Stimulated activated CD4-positive, alpha-beta T cell treated with anti-CD3 and anti-CD28 coated beads, TNF-alpha, amount 100 ng/mL, for 48 hours (primary cell): ENCODE results near the gene KCNK10.

Experiments
- DNase-seq, 3 donors: peaks; one replicate each; pipeline ENCODE4 v3.0.0-alpha.2; 2020; ENCODE audit warnings: low read depth in 3 of 3

KCNK10 gene

DNA sequence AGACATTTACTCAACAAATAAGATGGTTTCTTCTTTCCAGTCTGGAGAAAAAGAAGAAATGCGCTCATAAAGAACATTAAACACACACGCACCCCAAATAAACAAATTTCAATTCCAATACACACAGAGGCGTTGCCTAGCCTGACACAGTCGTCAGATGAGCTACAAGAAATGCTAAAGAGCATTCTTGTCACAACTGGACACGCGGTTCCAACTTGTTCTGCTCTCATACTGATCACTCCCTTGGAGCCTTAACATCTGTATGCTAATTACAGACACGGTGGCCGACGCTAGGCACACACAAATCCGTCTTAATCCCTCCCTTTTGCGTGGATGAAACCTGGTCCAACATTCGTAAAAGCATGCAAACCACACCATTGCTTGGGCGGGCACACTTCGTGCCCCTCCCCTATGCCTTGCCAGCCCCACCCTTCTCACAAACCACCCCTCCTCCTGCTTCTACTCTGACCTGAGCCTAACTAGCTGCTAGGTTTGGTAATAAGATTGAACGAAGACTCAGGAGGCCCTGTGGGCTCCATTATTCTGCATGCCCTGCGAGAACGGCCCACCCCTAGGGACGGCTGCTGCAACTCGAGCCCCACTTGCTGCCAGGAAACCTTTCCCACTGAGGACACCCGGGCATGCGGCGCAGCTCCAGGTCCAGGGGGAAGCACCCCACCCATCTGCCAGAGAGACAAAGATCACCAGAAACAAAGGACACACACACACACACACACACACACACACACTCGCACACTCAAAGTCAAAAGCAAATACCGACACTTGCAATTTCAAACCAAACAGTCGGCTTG lies 1.2 kb downstream of the KCNK10 start:
- no peak for DNase-seq

DNA sequence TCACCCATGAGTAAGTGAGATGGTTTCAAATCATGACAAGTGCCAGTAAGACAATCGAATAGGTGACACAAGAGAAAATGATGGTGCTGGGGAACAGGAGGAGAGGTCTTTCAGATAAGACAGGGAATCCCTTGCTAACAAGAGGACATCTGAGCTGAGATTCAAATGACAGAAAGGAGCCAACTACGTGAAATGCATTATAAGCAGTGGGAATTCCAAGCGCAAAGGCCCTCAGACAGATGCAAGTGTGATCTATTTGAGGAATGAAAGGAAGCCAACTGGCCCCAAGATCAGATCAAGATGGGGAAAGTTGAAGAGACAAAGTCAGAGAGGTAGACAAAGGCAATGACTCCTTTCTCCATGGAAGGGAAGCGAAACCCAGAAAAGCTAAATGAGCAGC lies 4.7 kb downstream of the KCNK10 start:
- DNase-seq = no peak

DNA sequence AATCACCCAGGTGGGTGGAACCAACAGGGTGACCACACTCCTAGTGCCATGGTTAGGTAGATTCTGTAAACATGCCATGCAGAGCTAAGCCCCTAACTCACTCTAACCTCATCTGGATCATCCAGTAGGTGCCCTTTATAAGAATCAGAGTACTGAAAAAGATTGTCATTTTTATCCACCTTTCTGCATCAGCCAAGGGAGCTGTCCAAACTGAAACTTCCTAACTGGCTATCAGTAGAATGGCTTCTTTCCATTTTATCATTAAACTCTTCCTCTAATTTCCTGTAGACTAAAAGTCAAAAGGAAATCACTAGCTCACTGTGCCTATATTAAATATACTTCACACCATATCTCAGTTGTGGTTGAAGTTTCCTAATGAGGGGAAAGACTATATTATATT lies 6.5 kb downstream of the KCNK10 start:
- no peak for DNase-seq

DNA sequence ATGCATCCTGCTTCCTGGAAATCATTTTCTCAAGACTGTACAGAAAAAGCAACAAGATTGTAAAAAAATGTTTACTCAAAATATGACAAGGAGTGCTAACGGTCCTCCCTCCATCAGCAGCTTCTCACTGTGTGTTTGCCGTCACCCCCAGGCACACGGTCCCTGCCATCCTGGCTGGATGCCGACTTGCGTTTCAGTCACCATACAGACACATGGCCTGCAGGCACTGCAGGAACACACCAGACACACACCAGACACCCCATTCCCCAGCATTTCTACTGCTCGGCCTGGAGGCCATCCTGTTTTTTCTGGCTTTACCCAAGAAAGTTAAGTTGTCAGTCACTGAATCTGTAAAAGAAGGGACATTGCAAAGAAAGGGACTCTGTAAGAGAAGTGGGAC lies 10.8 kb downstream of the KCNK10 start:
- DNase-seq = no peak

DNA sequence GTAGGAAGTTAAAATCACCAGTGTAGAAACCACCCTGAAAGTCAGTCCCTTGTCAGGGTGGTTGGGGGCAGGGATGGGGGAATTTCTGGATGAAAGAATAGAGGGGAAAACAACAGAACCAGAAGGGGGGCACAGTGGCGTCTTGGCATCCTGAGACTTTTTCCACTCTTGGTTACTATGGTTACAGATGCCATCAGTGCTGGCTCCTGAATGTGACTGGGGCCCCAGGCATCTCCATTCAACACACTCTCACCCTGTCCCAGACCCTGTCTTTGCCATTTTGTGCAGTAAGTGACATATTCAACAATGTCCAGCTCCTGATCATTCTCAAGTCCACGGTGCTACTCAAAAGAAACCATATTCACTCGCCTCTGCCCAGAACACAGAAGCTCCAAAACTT lies 11.3 kb downstream of the KCNK10 start:
- DNase-seq = no peak

DNA sequence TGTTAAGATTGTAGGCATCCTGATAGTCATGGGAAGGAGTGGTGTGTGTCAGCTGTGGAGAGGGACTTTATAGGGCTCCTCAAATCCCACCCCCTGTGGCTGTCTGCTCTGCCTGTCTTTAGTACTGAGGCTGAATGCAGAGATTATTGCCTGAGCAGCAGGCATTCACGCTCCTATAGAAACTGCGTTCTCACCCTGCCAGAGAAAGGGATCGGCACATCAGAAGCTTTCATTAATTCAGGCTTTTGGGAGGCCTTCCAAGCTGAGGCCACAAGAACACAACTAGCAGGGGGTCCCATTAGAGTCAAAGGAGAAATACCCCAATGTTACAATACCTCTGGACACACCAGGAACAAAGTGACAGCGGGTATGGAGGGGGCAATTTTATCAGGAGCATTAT lies 12.6 kb downstream of the KCNK10 start:
- no peak for DNase-seq

DNA sequence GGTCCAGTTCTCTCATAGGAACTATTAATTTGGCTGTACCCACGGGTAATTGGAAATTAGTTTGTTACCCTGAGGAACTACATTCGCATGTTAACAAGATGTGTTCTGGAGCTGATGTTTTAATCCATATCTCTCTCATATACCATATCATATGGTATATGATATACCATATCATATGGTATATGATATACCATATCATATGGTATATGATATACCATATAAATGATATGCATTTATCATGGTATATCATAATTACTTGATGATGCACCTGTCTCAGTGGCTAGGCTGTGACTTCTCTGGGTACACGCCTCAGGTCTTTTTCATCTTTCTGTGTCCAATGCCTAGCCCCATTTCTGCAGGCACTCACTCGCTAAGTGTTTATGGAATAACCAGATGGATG lies 13.0 kb downstream of the KCNK10 start:
- no peak for DNase-seq

DNA sequence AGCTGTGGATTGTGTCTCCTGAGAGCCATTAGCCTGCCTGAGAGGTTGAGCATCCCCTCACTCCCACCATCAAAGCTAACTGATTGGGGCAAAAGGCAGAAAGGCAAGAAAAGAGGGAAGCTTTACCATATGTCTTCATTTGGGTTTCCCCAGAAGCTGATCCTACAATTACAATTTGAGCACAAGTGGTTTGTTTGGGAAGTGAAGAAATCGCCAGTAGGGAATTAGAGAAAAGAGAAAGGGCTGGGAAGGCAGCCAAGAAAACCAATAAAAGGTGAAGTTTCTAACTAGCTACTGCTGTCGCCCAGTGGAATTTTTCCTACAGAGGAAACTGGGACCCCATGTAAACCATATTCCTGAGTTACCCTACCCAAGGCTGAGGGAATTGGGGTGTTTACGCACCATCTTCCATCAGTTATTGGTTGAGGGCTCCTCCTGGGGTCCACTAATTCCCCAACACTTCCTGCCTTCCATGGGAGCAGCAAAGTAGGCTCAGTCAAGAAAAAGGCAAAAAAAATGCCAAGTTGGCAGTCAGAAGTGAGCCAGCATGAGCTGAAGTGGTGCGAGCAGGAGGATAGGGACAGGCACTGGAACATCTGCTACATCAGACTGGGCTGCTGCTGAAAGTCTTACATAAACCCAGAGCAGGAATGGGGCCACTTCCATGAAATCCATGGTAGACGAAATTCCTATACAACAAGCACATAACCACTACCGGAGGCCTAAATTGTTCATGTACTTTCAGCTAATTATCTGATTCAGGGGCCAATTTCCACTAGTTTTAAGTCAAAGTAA lies 17.3 kb downstream of the KCNK10 start:
- no peak for DNase-seq

DNA sequence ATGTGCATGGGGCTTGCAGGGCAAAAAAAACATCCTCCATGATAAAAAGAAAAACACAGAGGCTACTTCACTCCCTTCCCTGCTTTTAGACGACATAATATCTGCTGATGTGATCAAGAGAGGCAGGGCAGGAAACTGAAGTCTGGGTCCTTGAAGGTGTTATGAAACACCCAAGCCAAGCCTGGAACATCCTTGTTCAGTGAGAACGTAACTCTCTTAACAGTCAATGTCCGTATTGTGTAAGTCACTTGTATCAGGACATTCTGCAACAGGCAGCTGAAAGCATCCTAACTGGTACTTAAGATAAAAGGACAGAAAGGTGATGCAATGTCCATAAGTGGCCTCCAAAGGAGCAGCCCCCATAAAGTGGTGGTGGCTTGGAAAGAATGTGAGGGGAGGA lies 20.0 kb downstream of the KCNK10 start:
- DNase-seq = no peak

DNA sequence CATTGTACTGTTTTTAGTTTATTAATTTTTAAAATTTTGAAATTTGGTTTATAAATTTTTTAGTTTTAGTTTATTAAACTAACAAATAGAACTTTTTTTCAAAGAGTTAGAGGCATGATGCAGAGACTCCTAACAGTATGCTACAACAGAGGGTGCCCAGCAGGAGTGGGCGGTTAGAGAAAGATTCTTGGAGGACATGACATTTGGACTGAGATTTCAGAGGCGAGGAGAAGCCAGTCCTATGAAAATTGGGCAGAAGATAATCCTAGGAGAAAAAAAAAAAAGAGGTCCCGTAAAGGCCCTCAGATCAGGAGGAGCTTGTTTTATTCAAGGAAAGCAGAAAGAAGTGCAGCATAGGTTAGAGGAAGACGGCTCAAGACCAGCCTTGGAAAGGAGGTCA lies 21.7 kb downstream of the KCNK10 start:
- DNase-seq = no peak

DNA sequence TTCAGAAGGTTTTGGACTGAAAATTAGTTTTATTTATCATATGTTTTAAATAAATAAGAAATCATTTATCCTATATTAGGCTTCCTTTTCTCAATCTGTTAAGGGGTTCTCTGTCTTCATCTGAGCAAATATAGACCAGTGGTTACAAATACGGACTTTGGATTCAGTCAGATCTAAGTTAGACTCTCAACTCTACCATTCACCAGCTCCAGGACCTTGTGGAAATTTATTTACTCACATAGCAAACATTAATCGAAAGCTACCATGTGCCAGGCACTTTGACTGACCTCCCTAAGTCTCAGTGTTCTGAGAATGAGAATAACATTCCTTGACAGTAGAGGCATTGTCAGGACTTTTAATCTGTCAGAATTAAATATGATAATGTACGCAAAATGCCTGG lies 22.3 kb downstream of the KCNK10 start:
- DNase-seq = no peak

DNA sequence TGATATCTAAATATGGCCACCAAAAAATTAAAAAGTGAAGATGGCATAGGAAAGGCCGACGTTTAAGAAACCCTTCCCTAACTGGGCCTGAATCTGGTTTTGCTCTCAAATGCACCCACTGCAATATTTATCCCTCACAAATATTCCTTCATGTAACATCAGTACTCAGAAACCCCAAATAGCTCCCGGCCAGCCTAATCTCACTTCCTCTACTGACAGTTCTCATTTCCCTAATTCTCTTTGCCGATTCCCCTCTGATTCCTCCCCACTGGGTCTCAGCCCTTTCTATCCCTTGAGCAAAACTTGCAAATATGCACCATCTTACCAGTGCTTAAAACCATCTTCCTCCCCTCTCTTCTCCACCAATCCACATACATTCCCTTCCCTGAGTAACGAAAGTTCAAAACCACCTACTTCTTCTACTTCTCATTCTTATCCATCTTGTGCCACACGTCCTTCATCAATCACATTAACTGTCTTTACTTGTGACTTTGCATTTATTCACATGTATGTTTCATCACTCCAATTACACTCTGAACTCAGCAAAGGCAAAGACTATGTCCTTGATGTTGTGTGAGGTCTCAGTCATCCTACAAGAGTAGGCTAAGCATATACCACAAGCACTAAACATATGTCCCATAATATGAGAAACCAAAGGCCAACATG lies 23.1 kb downstream of the KCNK10 start:
- DNase-seq = no peak

DNA sequence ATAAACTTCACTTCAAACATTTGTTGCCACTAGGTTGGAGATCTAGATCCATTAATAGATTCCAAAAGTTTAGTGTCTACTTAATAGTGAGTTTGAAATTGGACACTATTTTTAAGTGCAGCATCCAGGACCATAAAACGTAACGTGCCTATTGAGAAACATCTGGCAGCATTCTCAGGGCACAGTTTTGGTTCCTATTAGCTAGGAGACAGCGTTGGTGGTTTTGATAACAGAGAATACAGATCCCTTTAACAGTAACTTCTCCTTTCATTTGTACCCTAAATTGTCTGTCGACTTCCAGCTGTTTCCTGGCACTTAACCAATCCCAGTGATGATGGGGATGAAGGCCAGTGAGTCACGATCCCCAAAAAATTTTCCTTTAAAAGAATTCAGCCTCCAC lies 25.8 kb downstream of the KCNK10 start:
- no peak for DNase-seq

DNA sequence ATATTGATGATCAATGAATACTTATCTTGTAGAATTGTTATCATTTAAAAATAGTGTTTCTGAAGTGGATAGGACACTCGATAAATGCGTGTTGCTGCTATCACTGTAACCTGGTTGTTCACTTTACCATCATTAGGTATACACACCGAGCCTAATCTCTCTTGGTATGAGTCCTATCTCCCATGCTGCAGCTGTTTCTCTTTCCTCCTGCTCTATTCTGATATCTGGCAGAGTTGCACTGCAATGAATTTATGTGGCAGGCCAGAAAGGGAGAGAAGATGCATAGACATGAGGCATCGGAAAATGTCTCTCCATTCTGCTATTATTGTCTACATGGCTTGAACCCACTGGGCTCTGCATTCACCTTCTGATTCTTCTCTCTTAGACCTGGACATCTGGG lies 26.7 kb downstream of the KCNK10 start:
- no peak for DNase-seq

DNA sequence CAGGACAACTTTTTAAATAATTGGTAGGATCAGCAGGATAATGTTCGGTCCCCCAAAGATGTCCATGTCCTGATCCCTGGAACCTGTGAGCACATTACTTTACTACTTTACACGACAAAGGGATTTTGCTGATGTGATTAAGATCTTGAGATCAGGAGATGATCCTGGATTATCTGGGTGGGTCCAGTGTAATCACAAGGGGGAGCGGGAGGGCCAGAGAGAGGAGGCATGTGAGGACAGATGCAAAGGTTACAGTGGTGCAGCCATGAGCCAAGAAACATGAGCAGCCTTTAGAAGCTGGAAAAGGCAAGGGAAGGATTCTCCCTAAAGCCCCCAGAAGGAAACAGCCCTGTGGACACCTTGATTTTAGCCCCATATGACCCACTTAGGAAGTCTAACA lies 33.1 kb downstream of the KCNK10 start:
- DNase-seq = no peak

DNA sequence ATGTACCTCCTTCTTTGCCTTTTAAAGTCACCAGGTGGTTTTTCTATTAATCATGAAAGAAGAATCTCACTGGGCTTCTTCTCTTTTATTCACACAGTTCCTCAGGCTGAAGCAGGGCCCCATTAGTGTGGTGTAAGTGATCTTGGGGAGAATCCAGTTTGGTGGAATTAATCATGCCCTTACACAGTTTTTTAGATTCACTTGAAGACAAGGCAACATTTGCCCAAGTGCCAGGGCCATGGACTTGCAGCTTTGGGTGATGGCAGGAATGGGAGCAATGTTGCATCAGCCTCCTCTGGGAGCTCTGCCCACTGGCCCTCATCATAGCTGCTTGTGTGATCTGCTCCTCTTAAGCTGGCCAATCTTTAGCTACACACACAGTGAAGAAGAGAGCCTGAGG lies 33.8 kb downstream of the KCNK10 start:
- DNase-seq = no peak

DNA sequence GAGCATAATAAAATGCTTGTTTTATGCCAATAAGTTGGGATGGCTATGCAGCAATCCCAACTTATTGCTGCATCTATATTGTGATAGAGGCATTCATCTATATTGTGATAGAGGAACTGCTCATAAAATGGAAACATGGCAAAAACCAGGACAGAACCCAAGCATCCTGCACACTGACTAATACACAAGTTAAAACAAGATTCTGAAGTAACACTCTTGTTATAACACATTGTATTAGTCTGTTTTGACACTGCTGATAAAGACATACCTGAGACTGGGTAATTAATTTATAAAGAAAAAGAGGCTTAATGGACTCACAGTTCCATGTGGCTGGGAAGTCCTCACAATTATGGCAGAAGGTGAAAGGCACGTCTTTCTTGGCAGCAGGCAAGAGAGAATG lies 36.8 kb downstream of the KCNK10 start:
- no peak for DNase-seq

DNA sequence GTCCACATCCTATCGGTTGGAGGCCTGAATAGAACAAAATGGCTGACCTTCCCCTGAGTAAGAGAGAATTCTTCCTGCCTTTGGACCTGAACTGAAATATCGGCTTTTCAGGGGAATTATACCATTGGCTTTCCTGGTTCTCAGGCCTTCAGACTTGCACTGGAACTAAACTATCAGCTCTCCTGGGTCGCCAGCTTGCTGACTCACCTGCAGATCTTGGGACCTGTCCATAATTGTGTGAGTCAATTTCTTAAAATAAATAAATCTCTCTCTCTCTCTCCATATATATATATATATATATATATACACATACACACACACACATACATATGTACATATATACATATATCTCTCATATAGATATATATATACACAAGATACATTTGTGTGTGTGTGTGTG lies 41.6 kb downstream of the KCNK10 start:
- no peak for DNase-seq

DNA sequence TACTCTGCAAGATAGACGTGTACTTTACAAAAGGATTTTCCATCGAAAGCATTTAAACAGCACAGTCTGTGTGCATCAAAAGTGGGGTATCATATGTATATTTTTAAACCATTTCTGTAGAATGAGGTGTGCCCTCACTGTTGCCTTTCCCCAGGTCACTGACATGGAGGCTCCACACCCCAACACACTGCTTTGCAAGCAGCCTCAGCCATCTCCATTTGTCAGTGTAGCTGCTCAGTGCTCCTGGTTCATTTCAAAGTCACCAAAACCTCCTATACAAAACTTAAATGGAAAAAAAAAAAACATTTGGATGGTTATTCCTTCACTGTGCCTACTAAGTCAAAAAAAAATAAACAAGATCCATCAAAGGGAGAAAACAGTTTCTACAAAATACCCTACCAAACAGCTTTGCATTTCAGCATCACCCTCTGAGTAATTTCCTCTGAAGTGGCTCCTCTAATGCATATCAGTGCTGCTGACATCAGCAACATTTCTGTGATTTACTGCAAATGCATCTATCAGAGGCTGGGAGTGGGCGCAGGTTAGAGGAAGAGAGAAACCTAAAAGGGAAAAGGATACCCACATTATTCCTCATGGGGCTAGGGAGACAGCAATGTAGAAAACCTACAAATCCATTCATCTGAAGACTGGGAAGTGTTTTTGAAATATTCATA lies 46.0 kb downstream of the KCNK10 start:
- no peak for DNase-seq

DNA sequence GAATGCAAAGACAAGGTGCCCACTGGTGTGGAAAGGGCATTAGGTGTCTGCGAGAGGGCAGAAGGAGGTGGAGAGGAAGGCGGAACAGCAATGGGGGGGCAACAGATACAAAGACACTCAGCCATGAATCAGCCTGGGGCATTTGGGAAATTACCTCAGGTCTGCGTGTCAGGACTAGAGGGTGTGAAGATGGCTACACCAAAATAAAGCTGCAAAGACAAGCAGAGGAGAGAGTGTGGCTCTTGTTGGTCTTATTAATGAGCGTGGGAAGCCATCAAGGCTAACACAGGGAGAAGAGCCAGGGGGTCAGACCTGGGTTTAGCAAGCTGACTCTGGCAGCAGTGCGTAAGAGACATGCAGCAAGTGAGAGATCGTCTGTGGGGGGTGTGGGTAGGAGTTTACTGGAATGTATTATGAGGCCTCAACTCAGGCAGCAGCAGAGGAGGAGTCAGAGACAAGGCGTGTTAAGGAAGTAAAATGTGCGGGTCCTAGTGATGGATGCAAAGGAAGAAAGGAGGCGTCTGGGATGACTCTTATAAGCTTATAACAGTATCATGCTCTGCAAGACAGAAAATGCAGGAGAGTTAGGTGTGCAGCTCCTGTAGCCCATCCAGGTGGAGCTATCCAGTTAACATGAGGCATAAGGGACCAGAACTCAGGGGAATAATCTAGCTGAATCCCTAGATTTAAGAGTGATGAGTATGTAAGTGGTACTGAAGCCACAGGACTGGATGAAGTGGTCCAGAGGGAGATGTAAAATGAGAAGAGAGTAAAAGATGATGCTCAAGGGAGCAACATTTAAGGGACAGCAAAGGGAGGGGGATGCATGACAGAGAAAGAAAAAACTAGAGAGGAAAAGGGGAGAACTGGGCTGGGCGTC lies 50.4 kb downstream of the KCNK10 start:
- DNase-seq = no peak

DNA sequence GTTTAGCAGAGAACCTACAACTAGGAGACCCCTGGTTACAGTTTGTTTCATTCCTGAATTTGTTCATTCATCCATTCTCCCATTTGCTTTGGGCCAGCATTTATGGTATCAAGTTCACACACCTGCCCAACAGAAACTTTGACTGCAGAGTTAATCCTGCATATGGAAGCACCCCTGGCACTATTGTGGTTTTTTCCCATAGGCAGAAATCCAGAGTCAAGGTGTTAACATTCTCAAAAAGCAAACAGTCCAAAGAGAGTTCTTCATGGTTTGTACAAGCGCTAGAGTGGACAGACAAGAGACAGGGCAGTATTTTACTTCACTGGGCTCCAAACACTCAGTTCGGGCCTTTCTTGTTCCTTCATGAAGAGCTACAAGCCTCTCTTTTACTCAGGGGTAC lies 51.9 kb downstream of the KCNK10 start:
- DNase-seq = no peak
